ENCODE results near the gene CHTOP. TPM values are rescaled to one million over a fixed set of nuclear protein-coding genes. Genes with fewer than 3 reads are reported as not detected.
"Not testable (repeated sequence)": the region's sequence is repeated elsewhere in the genome, so short reads cannot be mapped to it uniquely, and the experiment has no call there.

CHTOP gene
- total RNA-seq, 1 donor from 2014 or later, result 67.3 TPM

GRCh38 chr1:153670257-153670858, 36.5 kb downstream of the CHTOP start:
- Histone ChIP-seq H3K4me1 (peaks cover 28% of the 10 kb centered on the region), H3K27me3 (no peaks in the 10 kb centered on the region), H3K4me3 (peak overlapping the region; percentile 84 to 85), H3K36me3 (peaks cover 6 to 41% of the 10 kb centered on the region in 2 donors), H3K27ac (peak overlapping the region; percentile 86), H3K9me3 (no peaks in the 10 kb centered on the region)
- intact Hi-C loops (cut with DNase I), result loop anchor here (10.0 kb wide), 1 partner anchor 284 kb away; the partner anchor contains the start of gene CRTC2
- DNase-seq (ENCODE audit: extremely low spot score in 2 of 2), result no peak
- TF ChIP-seq POLR2AphosphoS5 (IDR thresholded peaks at IDR 0.05; ENCODE audit: insufficient read depth in 1 of 2, low read depth in 1 of 2), result no peak
- TF ChIP-seq CTCF (IDR thresholded peaks at IDR 0.05), result no peak
- no peak for TF ChIP-seq POLR2A (IDR thresholded peaks at IDR 0.05)

GRCh38 chr1:153670859-153671627, 37.2 kb downstream of the CHTOP start, which contains the start of gene ILF2:
Gene ILF2, minus strand, starts transcription at chr1:153670993. Its CDS starts 71 bp downstream, at chr1:153670922.
- no peak for TF ChIP-seq CTCF (IDR thresholded peaks at IDR 0.05)
- peak; percentile 86 to 99 for TF ChIP-seq POLR2AphosphoS5 (IDR thresholded peaks at IDR 0.05; ENCODE audit: insufficient read depth in 1 of 2, low read depth in 1 of 2)
- peak in 1 of 2 donors; percentile 88 for TF ChIP-seq POLR2A (IDR thresholded peaks at IDR 0.05)
- no peaks in the 10 kb centered on the region for H3K27me3 ChIP-seq
- no peaks in the 10 kb centered on the region for H3K9me3 ChIP-seq
- peak; percentile 98 to 99 for DNase-seq (ENCODE audit: extremely low spot score in 2 of 2)
- intact Hi-C loops (cut with DNase I), result loop anchor here (10.0 kb wide), 1 partner anchor 284 kb away; the partner anchor contains the start of gene CRTC2
- H3K27ac ChIP-seq, result peak within 1 kb of the TSS; percentile 86
- H3K4me3 ChIP-seq, result peak within 1 kb of the TSS; percentile 84 to 85
- H3K36me3 ChIP-seq, result peaks cover 6 to 34% of the 10 kb centered on the region in 2 donors
- peaks cover 28% of the 10 kb centered on the region for H3K4me1 ChIP-seq

GRCh38 chr1:153671628-153672353, 37.9 kb downstream of the CHTOP start:
- H3K4me3 ChIP-seq, result peak overlapping the region; percentile 43 to 84
- not testable (repeated sequence) for H3K9me3 ChIP-seq; H3K27me3 ChIP-seq; DNase-seq (ENCODE audit: extremely low spot score in 2 of 2)
- intact Hi-C loops (cut with DNase I), result loop anchor here (10.0 kb wide), 1 partner anchor 283 kb away; the partner anchor contains the start of gene CRTC2
- H3K27ac ChIP-seq, result peak overlapping the region; percentile 86
- H3K4me1 ChIP-seq, result peaks cover 28% of the 10 kb centered on the region
- peak in 1 of 2 donors; percentile 40 for TF ChIP-seq POLR2AphosphoS5 (IDR thresholded peaks at IDR 0.05; ENCODE audit: insufficient read depth in 1 of 2, low read depth in 1 of 2)
- peaks cover 6 to 27% of the 10 kb centered on the region in 2 donors for H3K36me3 ChIP-seq

- H3K27ac ChIP-seq, result no peak overlapping the region
- no peaks in the 10 kb centered on the region for H3K27me3 ChIP-seq
- no peak overlapping the region for H3K4me3 ChIP-seq
- TF ChIP-seq POLR2A (IDR thresholded peaks at IDR 0.05) (no peak), CTCF (IDR thresholded peaks at IDR 0.05) (no peak), POLR2AphosphoS5 (IDR thresholded peaks at IDR 0.05; ENCODE audit: insufficient read depth in 1 of 2, low read depth in 1 of 2) (no peak)
- intact Hi-C loops (cut with DNase I), result loop anchor here (10.0 kb wide), 1 partner anchor 281 kb away; the partner anchor contains the start of gene CRTC2
- peaks cover 0 to 9% of the 10 kb centered on the region in 2 donors for H3K36me3 ChIP-seq
- DNase-seq (ENCODE audit: extremely low spot score in 2 of 2), result no peak
- H3K9me3 ChIP-seq, result no peaks in the 10 kb centered on the region
- peaks cover 31% of the 10 kb centered on the region for H3K4me1 ChIP-seq
Observed at GRCh38 chr1:153673511-153673910, 39.6 kb downstream of the CHTOP start.
